ENCODE measurements around the gene DEPDC5. TPM values are rescaled to one million over a fixed set of nuclear protein-coding genes. Genes with fewer than 3 reads are reported as not detected.
"Not testable (repeated sequence)": the region's sequence is repeated elsewhere in the genome, so short reads cannot be mapped to it uniquely, and the experiment has no call there.

Gene DEPDC5
- total RNA-seq, 1 experiment from 2014 or later = 8.8 TPM

DNA sequence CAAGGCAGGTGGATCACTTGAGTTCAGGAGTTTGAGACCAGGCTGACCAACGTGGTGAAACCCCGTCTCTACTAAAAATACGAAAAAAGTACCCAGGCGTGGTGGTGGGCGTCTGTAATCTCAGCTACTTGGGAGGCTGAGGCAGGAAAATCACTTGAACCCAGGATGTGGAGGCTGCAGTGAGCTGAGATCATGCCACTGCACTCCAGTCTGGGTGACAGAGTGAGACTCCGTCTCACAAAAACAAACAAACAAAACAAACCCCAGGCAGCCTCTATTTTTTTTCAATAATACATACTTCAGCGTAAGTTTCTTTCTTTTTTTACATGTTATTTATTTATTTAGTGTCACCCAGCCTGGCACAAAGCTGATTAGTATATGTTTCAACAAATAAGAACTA, 60.1 kb downstream of the DEPDC5 start:
- not testable (repeated sequence) for DNase-seq (ENCODE audit: extremely low read depth, low read depth)

DNA sequence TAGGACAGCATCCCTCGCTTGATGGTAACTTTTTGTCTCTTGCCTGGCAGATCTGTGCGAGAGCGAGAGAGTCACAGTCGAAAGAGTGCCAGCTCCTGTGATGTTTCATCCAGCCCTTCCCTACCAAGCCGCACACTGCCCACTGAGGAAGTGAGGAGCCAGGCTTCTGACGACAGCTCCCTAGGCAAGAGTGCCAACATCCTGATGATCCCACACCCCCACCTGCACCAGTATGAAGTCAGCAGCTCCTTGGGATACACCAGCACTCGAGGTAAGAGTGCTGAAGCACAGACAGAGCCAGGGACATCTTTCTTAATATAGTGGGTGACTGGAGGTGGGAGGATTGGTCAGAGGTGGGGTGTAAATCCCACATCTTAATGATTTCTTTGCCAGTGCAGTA, 61.1 kb downstream of the DEPDC5 start:
- no peak for DNase-seq (ENCODE audit: extremely low read depth, low read depth)

DNA sequence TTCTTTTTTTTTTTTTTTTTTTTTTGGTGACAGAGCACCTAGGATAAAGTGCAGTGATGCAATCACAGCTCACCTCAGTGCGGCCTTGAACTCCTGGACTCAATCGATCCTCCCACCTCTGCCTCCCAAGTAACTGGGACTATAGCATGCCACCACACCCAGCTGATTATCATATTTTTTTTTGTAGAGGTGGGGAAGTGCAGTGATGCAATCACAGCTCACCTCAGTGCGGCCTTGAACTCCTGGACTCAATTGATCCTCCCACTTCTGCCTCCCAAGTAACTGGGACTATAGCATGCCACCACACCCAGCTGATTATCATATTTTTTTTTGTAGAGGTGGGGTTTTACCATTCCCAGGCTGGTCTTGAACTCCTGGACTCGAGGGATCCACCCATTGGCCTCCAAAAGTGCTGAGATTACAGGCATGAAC, 61.6 kb downstream of the DEPDC5 start:
- not testable (repeated sequence) for DNase-seq (ENCODE audit: extremely low read depth, low read depth)

DNA sequence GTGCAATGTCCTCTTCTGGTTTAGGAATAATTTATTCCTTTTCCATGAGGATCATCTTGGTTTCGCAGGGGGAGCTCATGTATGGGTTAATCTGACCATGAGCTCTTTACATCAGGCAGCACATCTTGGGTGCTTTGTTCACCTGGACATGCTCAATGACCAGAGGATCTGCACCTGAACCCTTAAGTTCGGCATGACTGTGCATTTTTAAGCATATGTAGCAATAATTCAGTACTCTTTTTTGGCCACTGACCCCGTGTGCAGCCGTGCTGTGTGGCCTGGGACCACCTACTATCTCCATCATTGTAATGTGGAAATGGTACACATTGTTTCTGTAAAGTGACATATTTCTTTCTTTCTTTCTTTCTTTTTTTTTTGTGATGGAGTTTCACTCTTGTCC, 62.9 kb downstream of the DEPDC5 start:
- DNase-seq (ENCODE audit: extremely low read depth, low read depth) = no peak

DNA sequence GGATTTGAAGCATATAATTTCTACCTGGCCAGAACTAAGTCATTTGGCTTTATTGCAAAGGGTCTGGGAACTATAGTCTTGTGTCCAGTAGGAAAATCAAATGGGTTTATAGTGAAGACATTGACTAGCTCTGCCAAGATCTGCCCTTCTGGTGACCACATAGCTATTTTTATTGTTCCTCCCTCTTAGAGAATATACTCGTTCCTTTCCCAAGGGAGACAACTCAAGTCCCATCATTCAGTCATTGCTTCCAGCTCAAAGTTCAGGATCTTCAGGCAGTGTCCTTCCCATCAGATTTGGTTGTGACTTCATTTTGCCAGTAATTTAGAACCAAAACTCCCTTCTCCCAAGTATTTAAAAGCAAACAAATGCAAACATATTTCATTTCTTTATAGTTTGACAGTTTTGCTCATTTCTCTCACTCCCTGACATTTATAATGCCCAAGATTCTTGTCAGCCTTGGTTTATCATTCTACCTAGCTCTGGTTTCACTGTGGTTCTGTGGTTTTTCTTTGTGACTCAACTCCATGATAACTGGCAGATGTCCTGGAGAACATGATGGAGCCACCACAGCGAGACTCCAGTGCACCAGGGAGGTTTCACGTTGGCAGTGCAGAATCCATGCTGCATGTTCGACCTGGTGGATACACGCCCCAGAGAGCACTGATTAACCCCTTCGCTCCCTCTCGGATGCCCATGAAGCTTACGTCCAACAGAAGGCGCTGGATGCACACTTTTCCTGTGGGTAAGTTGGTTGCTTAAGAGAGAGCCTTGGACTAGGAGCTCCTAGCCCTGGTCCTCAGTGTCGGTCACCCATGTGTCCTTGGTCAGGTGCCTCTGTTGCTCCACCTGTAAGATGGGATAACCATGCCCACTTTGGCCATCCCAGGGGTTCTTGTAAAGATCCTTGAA, 64.9 kb downstream of the DEPDC5 start:
- DNase-seq (ENCODE audit: extremely low read depth, low read depth) = no peak

DNA sequence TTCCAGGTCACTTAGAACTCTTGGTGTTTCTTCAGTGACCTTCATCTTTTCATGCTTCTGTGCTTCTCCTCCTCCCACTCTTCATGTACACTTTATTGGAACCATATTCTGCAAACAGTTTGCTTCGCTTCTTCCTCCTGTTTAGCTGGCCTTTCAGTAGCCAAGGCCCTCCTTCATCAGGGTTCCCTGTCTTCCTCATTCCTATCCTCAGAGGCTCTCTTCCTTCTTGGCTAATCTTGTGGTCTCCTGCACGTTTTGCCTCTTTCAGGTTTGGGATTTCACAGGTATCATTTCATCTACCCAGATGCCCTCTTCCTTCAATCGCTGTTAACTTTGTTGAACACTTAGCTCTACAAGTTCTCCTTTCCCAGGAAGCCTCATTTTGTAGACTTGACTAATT, 66.8 kb downstream of the DEPDC5 start:
- DNase-seq (ENCODE audit: extremely low read depth, low read depth) = no peak

DNA sequence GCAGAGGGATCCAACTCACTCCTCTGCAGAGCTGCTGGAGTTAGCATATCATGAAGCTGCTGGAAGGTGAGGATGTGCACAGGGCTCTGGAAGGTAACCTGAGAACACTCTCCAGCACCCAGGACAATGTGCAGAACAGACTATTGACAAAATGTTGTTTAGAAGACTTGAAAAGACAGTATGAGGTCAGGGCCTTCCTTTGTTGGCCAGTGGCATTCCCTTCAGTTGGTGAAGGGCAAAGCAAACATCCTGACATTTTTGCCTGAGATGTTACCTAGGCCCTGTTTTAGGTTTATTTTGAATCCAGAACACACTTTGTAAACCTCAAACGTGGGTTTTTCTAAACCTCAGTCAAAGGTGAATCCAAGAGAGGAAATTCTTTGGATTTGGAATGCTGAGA, 67.8 kb downstream of the DEPDC5 start:
- DNase-seq (ENCODE audit: extremely low read depth, low read depth) = no peak

DNA sequence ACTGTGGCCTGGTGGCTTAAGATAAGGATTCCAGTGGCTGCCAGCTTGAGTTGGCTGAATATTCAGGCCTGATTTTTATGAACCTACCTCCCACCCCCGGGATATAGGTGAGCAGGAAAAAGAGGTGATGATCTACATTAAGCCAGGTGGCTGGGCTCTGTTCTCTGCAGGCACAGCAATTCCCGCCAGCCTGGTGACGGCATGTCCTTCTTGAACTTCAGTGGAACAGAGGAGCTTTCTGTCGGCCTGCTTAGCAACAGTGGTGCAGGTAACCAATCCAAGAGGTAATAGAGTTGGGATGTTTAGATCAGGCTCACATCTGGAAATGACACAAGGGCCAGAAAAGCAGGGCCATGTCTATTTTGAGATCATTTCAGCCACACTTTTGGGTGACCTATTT, 68.7 kb downstream of the DEPDC5 start:
- no peak for DNase-seq (ENCODE audit: extremely low read depth, low read depth)

DNA sequence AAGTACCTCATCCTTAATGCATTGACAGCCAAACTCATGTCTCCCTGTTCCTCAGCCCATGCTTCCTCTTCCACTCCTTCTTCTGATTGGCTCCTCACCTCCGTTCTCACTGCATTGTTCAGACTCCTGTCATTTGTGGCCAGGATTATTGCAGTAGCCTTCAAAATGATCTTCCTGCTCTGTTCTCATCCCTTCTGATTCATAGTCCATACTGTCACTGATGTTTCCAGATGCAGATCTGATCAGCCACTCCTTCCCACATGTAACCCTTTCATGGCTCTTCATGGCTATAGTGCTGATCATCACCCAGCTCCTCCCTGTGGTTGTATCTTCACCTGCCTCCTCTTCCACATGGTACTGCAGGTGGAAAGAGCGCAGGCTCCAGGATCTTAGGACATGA, 71.7 kb downstream of the DEPDC5 start:
- no peak for DNase-seq (ENCODE audit: extremely low read depth, low read depth)

DNA sequence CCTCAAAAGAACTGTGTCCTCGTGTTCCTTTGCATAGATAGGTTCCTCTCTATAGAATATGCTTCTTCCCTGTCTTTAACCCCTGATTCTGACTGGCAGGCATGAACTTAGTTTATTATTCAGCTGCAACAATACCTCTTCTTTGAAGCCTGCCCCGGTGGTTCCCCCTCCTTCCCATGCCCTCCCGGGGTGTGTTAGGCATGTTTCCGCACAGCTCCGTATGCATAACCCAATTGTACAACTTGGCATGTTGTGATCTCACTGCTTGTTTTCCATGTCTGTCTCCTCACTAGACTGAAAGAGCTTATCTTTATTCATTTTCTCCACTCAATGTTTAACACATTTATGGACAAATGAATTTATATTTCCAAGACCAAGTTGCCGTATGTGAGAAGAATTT, 72.6 kb downstream of the DEPDC5 start:
- no peak for DNase-seq (ENCODE audit: extremely low read depth, low read depth)

DNA sequence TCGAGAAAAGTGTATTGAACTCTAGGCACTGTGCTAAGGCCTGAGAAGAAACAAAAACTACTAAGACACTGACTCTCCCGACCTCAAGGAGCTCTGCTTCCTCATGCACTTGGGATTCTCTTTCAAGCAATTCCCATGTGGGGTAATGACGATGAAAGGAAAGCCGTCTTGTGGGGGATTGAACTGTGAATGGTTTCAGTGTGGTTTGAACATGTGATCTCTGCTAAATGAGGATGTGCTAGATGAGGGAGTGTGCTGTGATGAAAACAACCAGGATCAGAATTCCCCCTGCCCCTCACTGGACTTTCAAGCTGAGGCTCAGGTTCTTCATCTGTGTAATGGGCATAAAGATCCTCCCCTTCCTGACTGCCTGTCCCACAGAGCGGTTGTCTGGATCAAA, 74.9 kb downstream of the DEPDC5 start:
- DNase-seq (ENCODE audit: extremely low read depth, low read depth) = no peak

DNA sequence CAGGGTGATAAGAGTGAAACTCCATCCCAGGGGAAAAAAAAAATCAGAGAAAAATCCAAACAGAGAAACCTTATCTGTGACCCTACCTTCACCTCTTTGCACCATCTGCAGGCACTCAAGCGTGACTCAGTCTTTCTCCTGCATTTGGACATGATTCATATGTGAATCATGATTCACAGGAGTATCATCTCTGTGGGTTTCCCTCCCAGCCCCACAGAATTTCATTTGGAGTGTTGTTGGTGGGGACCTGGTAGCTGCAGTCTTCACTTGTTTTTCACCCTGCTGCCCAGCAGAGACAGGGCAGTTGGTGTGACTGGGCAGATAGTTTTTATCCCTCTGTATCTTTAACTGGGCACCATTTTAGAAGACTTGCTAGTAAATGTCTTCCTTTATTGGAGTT, 75.7 kb downstream of the DEPDC5 start:
- peak; percentile 35 for DNase-seq (ENCODE audit: extremely low read depth, low read depth)

DNA sequence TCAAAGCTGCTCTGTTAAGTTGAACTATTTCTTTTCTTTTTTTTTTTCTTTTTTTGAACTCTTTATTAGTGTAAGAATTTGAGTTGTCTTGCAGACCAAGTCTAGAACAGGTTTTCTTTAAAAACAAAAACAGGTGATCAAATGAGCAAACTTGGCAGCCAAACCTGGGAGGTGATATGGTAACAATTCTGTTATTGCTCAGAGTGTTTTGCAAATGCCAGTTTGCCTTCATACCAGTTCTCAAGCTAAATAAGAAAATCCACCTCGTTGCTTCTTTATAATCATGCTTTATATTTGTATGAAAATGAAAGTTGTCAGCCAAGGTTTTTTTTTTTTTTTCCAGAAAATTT, 76.9 kb downstream of the DEPDC5 start:
- DNase-seq (ENCODE audit: extremely low read depth, low read depth) = no peak

DNA sequence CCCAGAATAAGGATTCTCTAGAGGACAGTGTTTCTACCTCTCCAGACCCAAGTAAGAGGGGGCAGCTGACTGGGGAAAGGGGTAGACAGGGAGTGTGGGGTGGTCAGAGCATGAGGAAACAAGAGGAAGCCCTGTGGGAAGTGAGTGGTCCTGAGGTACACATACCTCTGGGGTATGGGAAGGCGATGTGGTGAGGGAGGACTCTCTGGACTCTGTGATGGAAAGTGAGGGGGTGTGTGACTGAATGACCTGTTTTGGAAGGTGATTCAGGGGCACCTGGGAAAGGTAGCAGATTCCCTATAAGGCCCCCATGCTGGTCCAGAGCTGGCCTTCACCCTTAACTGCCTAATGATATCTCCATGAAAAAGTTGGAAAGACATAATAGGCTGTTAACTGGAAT, 80.1 kb downstream of the DEPDC5 start:
- DNase-seq (ENCODE audit: extremely low read depth, low read depth) = no peak

DNA sequence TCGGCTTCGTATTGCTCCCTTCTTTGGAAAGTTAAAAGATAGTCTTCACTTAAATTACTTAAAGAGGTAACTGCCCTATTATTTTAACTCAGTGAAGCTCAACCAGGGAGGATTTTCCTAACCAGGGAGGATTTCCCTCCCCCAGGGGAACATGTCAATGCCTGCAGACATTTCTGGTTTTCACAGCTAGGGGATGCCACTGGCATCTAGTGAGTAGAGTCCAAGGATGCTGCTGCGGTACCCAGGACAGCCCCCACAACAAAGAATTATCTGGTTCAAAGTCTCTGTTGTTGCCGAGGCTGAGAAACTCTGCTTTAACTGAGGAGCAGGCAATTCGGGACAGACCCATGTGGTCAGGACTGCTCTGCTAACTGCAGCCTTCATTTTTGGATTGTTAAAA, 82.2 kb downstream of the DEPDC5 start:
- DNase-seq (ENCODE audit: extremely low read depth, low read depth) = no peak

DNA sequence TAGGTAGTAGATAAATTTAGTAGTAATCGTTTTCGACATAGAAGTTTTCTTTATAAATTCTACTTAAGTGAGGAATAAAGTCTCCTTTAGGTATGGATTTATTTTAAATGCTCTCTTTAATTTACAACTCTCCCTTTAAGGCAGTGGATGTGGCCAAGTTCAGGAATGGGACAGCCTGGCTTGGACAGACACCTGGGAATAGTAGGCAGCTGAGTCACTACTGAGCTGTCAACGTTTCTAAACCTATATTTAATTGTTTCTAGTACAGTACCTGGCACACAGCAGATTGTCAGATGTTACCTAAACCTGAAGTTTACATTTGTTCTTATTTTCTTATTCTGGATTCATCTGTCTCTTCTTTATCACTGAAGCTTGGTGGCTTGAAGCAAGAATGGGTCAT, 85.1 kb downstream of the DEPDC5 start:
- DNase-seq (ENCODE audit: extremely low read depth, low read depth) = no peak

DNA sequence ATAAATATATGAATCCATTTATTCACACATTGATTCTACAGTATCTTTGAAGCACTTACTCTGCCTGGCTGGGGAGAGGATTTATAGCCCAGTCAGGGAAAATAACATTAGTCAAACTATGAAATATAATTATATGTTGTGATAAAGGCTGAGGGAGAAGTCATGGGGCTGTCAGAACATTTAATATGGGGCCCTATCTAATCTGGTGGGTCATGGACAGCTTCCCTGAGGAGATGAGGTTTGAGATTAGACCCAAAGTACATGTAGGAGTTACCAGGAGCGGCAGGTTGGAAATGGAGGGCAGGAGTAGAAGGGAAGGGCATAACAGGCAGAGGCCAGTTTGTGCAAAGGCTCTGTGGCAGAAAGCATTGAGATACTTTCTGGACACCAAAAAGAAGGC, 86.2 kb downstream of the DEPDC5 start:
- no peak for DNase-seq (ENCODE audit: extremely low read depth, low read depth)

DNA sequence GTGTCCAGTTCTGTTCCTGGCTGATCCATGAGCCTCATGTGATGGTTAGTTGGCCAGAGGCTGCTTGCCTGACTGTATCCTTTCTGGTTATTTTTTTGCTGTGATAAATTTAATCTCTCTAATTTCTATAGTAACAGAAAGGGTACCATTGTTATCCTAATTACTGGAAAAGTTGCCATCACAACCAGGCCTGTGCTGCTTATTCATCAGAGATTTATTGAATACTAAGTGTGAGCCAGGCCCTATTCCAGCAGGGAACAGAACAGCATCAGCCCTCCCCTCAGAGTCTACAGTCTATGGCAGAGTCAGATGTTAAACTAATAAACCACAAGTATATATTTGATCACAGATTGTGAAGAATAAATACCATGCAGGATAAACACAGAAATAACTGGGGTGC, 86.8 kb downstream of the DEPDC5 start:
- no peak for DNase-seq (ENCODE audit: extremely low read depth, low read depth)

DNA sequence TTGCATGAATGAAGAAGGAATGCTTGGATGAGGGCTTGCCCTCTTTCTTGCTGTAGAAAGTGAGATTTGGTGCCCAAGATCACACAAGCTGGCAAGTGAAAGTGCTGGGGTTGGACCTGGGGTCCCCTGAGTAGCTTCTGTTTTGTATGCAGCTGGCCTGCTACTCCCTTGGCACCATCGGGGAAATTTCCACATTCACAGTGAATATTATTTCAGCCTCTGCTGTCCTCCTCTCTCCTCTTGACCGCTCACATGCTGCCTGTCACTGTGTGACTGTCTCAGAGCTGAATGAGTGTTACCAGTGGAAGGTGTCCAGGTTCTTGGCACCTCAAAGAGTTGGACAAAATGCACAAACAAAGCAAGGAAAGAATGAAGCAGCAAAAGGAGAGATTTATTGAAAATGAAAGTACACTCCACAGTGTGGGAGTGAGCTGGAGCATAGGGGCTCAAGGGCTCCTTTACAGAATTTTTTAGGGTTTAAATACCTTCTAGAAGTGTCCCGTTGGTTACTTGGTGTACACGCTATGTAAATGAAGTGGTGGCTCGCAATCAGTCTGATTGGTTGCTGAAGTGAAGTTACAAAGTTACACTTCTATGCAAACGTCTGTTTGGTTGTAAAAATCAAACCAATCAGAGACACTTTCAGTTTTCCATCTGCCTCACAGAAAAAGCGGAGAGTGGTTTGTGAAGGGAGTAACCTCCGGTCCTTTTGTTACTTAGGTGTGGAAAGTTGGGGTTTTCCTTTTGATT, 87.4 kb downstream of the DEPDC5 start:
- DNase-seq (ENCODE audit: extremely low read depth, low read depth) = no peak

DNA sequence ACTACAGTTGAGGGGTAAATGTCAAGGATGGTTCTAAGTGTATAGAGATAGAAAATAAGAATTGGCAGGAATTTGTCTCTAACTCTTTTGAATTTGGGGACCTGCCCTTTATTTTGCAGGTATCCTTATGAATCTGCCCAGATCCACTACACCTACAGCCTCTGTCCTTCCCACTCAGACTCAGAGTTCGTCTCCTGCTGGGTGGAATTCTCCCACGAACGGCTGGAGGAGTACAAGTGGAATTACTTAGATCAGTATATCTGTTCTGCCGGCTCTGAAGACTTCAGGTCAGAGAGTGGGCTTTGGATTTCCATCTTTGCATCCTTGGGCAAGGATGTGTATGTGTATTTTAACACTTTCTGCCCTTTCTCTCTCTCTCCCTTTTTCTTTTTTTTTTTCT, 89.7 kb downstream of the DEPDC5 start:
- no peak for DNase-seq (ENCODE audit: extremely low read depth, low read depth)

DNA sequence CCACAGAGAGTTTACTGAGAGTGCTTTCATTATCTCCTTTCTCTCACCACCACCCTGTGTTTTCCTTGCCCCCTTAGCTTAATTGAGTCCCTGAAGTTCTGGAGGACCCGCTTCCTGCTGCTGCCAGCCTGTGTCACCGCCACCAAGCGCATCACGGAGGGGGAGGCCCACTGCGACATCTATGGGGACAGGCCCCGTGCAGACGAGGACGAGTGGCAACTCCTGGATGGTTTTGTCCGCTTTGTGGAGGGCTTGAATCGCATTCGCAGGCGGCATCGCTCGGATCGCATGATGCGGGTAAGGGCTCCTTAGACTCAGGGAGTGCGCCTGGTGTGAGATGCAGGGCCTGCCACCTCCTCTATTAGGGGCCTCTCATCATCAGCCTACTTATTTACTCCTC, 91.1 kb downstream of the DEPDC5 start:
- DNase-seq (ENCODE audit: extremely low read depth, low read depth) = no peak
